ENCODE results near the gene PSMB5.

DNA sequence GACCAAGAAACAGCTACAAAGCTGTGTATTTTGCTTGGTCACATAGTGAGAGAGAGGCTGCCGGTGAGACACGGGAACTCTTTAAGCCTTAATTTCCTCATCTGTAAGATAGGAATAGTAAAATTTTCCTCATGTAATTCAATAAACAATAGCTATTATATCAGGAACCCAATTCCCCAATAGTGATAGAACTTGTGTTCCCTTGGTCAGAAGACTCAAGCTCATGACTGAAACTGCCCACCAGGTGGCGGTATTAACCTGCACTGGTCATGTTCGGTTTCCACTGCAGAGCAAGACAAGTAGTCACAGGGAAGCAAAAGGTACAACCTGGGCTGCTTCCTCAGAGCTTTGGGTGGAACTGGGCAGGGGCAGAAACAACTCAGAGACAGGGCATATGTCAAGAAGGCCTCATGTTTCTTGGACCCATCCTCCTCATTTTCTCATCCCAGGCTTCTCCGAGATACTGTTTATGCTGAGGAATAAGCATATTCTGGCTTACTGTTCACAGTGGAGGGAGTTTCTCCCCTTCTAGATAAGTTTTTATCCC, 48.1 kb downstream of the PSMB5 start:
- TF ChIP-seq CTCF (IDR thresholded peaks at IDR 0.05; ENCODE audit: low read depth, low read length) = peak; percentile 93
- TF ChIP-seq EZH2phosphoT487 (IDR thresholded peaks at IDR 0.05; ENCODE audit: low read depth) = no peak
